K562 (cell line): Measurements from ENCODE around the gene TMEM184B. TPM values are rescaled to one million over a fixed set of nuclear protein-coding genes. Genes with fewer than 3 reads are reported as not detected.

Source experiments
- ATAC-seq: fragments of 200-7000 bp; cut with Tn5 transposase; 3 replicates; pipeline ENCODE4 v1.9.1; 2020; ENCODE audit warnings: moderate library complexity
- BruUV-seq: library from RNA; stranded (reverse); fragments of 400-500 nt; replicated peaks from 2 replicates; lab custom pipeline; 2021; lab: Mats Ljungman, UMichigan
- CTCF ChIA-PET: fragments of 300-600 bp; formaldehyde crosslinking; extraction: SDS; loops from one replicate; lab custom pipeline; 2021; ENCODE audit warnings: low intra/inter-chr PET ratio; lab: Yijun Ruan, JAX
- POLR2A ChIA-PET: fragments of 300-600, 350-650 bp; sonication (Branson Sonifier 250); formaldehyde crosslinking; extraction: SDS; loops from one replicate; lab custom pipeline; 2021; ENCODE audit warnings: antibody characterized with exemption, inconsistent platforms; lab: Yijun Ruan, JAX
- DNase-seq, 4 experiments: peaks; one replicate each; pipeline versions ENCODE4 v3.0.0 to v3.0.0-alpha.2; 2011 to 2018; ENCODE audit warnings: low spot score in 3 of 4, mixed read lengths in 3 of 4; ENCODE audit errors: extremely low read depth in 1 of 4
- FAIRE-seq: peaks from 2 replicates; lab custom pipeline; 2011; peaks lifted over from hg19 to GRCh38; lab: Jason Lieb, UNC
- H2AFZ ChIP-seq: 2 replicates; pipeline ENCODE4 v1.6.0; 2011; ENCODE audit warnings: low read depth, low read length, control low read depth, inconsistent platforms
- H3K27ac ChIP-seq: fragments of 200-600 bp; 3 replicates; pipeline ENCODE4 v1.8.0; 2011; ENCODE audit warnings: low read depth, mild to moderate bottlenecking, control low read depth, inconsistent platforms, low read length, moderate library complexity, mixed read lengths; ENCODE audit errors: extremely low read depth
- H3K27me3 ChIP-seq, 2 experiments: fragments of 300-600 bp in 1 of 2; 2 replicates in 1 of 2; 3 replicates in 1 of 2; pipeline versions ENCODE4 v1.6.0 to v1.8.0; 2011; ENCODE audit warnings: inconsistent platforms in 2 of 2, low read length in 2 of 2, mild to moderate bottlenecking in 1 of 2, mixed read lengths in 1 of 2, moderate library complexity in 1 of 2; ENCODE audit not compliant: control insufficient read depth in 2 of 2, insufficient read depth in 2 of 2
- H3K36me3 ChIP-seq: fragments of 300-600 bp; 3 replicates; pipeline ENCODE4 v1.8.0; 2011; ENCODE audit warnings: mild to moderate bottlenecking, low read length, inconsistent platforms; ENCODE audit not compliant: control insufficient read depth, insufficient read depth
- H3K4me1 ChIP-seq, 2 experiments: fragments of 200-600 bp in 1 of 2; replicated peaks in 1 of 2; 2 replicates in 1 of 2; 3 replicates in 1 of 2; pipeline versions ENCODE4 v1.5.1 to v1.8.0; 2011; ENCODE audit warnings: inconsistent platforms in 2 of 2, low read length in 2 of 2, mild to moderate bottlenecking in 1 of 2, mixed read lengths in 1 of 2, moderate library complexity in 1 of 2; ENCODE audit not compliant: control insufficient read depth in 2 of 2, insufficient read depth in 2 of 2
- H3K4me2 ChIP-seq: 2 replicates; pipeline ENCODE4 v1.6.1; 2011; ENCODE audit warnings: low read length, control low read depth, inconsistent platforms, mixed read lengths; ENCODE audit not compliant: insufficient read depth
- H3K4me3 ChIP-seq: fragments of 200-600 bp; sonication (generic), shearing (Covaris generic); 2 replicates; pipeline ENCODE4 v1.5.1; 2016; ENCODE audit warnings: control low read depth, inconsistent platforms
- H3K79me2 ChIP-seq: fragments of 200-600 bp; 3 replicates; pipeline ENCODE4 v1.8.0; 2011; ENCODE audit warnings: low read length, inconsistent platforms; ENCODE audit not compliant: control insufficient read depth, insufficient read depth
- H3K9ac ChIP-seq, 2 experiments: 2 replicates each; pipeline versions ENCODE4 v1.6.0 to v1.6.1; 2011; ENCODE audit warnings: low read depth in 2 of 2, low read length in 2 of 2, control low read depth in 1 of 2, inconsistent platforms in 1 of 2, mild to moderate bottlenecking in 1 of 2, mixed read lengths in 1 of 2; ENCODE audit not compliant: insufficient read depth in 1 of 2
- H3K9me1 ChIP-seq: one replicate; pipeline ENCODE4 v1.6.0; 2011; ENCODE audit warnings: inconsistent platforms, mild to moderate bottlenecking, low read length, moderate library complexity; ENCODE audit not compliant: control insufficient read depth, insufficient read depth
- H3K9me3 ChIP-seq: replicated peaks from 2 replicates; pipeline ENCODE4 v1.5.1; 2011; ENCODE audit warnings: low read depth, low read length, inconsistent platforms; ENCODE audit not compliant: control insufficient read depth, insufficient read depth
- H4K20me1 ChIP-seq: replicated peaks from 2 replicates; pipeline ENCODE4 v1.6.1; 2011; ENCODE audit warnings: low read length, inconsistent platforms, mixed read lengths; ENCODE audit not compliant: control insufficient read depth, insufficient read depth
- BDP1 ChIP-seq: IDR thresholded peaks from 3 replicates; pipeline ENCODE4 v1.6.1; 2011; ENCODE audit not compliant: insufficient read length, insufficient read depth
- POLR3G ChIP-seq: IDR thresholded peaks from 2 replicates; pipeline ENCODE4 v1.6.1; 2011; ENCODE audit not compliant: insufficient read length, insufficient replicate concordance; ENCODE audit errors: extremely low read depth
- PTRF ChIP-seq: fragments of 450-650 bp; IDR thresholded peaks from 2 replicates; pipeline ENCODE4 v1.6.1; 2016; ENCODE audit warnings: mild to moderate bottlenecking, missing genetic modification characterization, missing compliant biosample characterization
- RBM17 ChIP-seq: fragments of 200-400 bp; formaldehyde crosslinking; IDR thresholded peaks from 2 replicates; pipeline ENCODE4 v1.6.1; 2017; ENCODE audit warnings: low read depth, mild to moderate bottlenecking, low read length, borderline replicate concordance
- RBM22 ChIP-seq: fragments of 200-400 bp; formaldehyde crosslinking; IDR thresholded peaks from 2 replicates; pipeline ENCODE4 v1.6.1; 2018; ENCODE audit warnings: low read length, low read depth; ENCODE audit not compliant: poor library complexity, severe bottlenecking
- SMC3 ChIP-seq: conservative IDR thresholded peaks from 2 replicates; pipeline ENCODE4 v1.6.1; 2011; ENCODE audit warnings: low read depth, low read length, improper control_type of control experiment; ENCODE audit not compliant: insufficient read depth
- TEAD1 ChIP-seq, 2 experiments: fragments of 450-650 bp in 1 of 2; sonication (generic) in 1 of 2; formaldehyde crosslinking; IDR thresholded peaks; 2 replicates each; pipeline versions ENCODE4 v1.4.0 to v1.8.0; 2020 to 2022; ENCODE audit warnings: mild to moderate bottlenecking in 2 of 2, missing genetic modification reagents in 1 of 2
- ZNF57 ChIP-seq: fragments of 450-650 bp; formaldehyde crosslinking; IDR thresholded peaks from 2 replicates; pipeline ENCODE4 v1.4.0; 2020; ENCODE audit warnings: mild to moderate bottlenecking, moderate library complexity
- ZNF717 ChIP-seq: fragments of 250-450 bp; sonication (Bioruptor Pico); IDR thresholded peaks from 2 replicates; pipeline ENCODE4 v1.5.0; 2021
- WGBS: fragments of 100-300 bp; shearing (Covaris generic); methylation state at CpG from one replicate; pipeline ENCODE4 v1.1.6; 2016; ENCODE audit warnings: low coverage, mixed read lengths; ENCODE audit not compliant: insufficient coverage; ENCODE audit errors: missing lambda C conversion rate; 5-methylcytosine and 5-hydroxymethylcytosine counted together
- in situ Hi-C: fragments of 300-500 bp; cut with MboI; formaldehyde crosslinking; loops from 4 replicates; pipeline ENCODE4 v1.15.0; 2018; ENCODE audit warnings: inconsistent platforms, mixed read lengths
- intact Hi-C: fragments of 100-400 bp; cut with micrococcal nuclease; formaldehyde crosslinking; loops from 2 replicates; pipeline ENCODE4 v1.14.2; 2022
- polyA plus RNA-seq, 8 experiments: library from polyadenylated mRNA; depleted of rRNA in 4 of 8; stranded (reverse) in 5 of 8; unstranded in 3 of 8; fragments of >200 nt; fragmentation: Nextera tagmentation in 2 of 8; fragmentation: Illumina TruSeq in 1 of 8; extraction: Ambion mirVana in 2 of 8; extraction: Trizol in 1 of 8; gene quantifications; 2 replicates each; pipeline versions ENCODE4 v1.2.1 to v1.2.3, GENCODE V29; 2011 to 2014; ENCODE audit warnings: inconsistent platforms in 1 of 8, missing spikeins in 1 of 8
- total RNA-seq, 7 experiments: library from RNA; depleted of rRNA in 6 of 7; stranded (reverse); fragments of >200 nt in 6 of 7; fragmentation: Illumina TruSeq in 2 of 7; extraction: Trizol in 2 of 7; gene quantifications; 2 replicates each; pipeline versions ENCODE4 v1.2.1 to v1.2.3, GENCODE V29; 2011 to 2021; ENCODE audit warnings: low replicate concordance in 1 of 7
- TF ChIP-seq, protein P1 (sequence below): sonication (generic); formaldehyde crosslinking; IDR thresholded peaks from 2 replicates; pipeline ENCODE4 v1.8.0; 2022; ENCODE audit warnings: mild to moderate bottlenecking, missing genetic modification reagents
- TF ChIP-seq, protein P2 (sequence below): fragments of 250-450 bp; sonication (Bioruptor Pico); IDR thresholded peaks from 2 replicates; pipeline ENCODE4 v1.8.0; 2021; ENCODE audit warnings: borderline replicate concordance, mild to moderate bottlenecking, moderate library complexity; ENCODE audit not compliant: poor library complexity, severe bottlenecking
- TF ChIP-seq, protein P3 (sequence below): fragments of 450-650 bp; IDR thresholded peaks from 2 replicates; pipeline ENCODE4 v1.6.1; 2017; ENCODE audit warnings: antibody characterized with exemption, mild to moderate bottlenecking
- TF ChIP-seq, protein P4 (sequence below): fragments of 450-650 bp; IDR thresholded peaks from 2 replicates; pipeline ENCODE4 v1.6.1; 2016; ENCODE audit warnings: low read depth, mild to moderate bottlenecking, moderate library complexity

TMEM184B gene
- total and polyA plus RNA-seq, 9 of the 15 experiments (the other 6 are each of a cell fraction or from before 2014, with no cell fraction given): 0.31 to 25.1 (median 6.2) TPM

DNA sequence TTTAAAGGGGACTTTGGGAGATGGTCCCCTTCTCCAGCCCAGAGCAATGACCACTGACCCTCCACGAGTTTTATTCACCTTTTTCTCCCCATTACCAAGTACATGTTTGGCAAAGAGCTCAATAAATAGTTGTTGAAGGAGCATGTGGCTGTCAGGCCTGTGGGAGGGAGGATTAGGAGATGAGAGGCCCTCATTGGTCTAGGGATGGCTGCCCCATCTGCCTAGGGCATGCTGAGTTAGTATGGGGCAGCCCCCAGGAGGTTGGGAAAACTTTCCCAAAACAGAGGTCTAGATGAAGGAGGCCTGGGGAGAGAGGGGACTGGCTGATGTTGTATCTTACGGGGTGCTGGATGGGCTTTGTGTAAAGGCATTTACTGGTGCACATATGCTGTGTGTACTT lies 60.4 kb downstream of the TMEM184B start:
- no peak for ATAC-seq
- TF ChIP-seq, protein P1, sequence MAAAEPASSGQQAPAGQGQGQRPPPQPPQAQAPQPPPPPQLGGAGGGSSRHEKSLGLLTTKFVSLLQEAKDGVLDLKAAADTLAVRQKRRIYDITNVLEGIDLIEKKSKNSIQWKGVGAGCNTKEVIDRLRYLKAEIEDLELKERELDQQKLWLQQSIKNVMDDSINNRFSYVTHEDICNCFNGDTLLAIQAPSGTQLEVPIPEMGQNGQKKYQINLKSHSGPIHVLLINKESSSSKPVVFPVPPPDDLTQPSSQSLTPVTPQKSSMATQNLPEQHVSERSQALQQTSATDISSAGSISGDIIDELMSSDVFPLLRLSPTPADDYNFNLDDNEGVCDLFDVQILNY: no peak
- TF ChIP-seq PTRF (tag) (no peak), POLR3G (no peak), RBM17 (no peak), SMC3 (no peak), TEAD1 (CRISPR knock-in tag; IDR thresholded peaks at IDR 0.05) (no peak), ZNF57 (no peak), RBM22 (no peak), ZNF717 (CRISPR knock-in tag) (no peak), BDP1 (no peak)
- TF ChIP-seq, protein P2, sequence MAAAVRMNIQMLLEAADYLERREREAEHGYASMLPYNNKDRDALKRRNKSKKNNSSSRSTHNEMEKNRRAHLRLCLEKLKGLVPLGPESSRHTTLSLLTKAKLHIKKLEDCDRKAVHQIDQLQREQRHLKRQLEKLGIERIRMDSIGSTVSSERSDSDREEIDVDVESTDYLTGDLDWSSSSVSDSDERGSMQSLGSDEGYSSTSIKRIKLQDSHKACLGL (CRISPR knock-in tag): no peak
- TF ChIP-seq, protein P3, sequence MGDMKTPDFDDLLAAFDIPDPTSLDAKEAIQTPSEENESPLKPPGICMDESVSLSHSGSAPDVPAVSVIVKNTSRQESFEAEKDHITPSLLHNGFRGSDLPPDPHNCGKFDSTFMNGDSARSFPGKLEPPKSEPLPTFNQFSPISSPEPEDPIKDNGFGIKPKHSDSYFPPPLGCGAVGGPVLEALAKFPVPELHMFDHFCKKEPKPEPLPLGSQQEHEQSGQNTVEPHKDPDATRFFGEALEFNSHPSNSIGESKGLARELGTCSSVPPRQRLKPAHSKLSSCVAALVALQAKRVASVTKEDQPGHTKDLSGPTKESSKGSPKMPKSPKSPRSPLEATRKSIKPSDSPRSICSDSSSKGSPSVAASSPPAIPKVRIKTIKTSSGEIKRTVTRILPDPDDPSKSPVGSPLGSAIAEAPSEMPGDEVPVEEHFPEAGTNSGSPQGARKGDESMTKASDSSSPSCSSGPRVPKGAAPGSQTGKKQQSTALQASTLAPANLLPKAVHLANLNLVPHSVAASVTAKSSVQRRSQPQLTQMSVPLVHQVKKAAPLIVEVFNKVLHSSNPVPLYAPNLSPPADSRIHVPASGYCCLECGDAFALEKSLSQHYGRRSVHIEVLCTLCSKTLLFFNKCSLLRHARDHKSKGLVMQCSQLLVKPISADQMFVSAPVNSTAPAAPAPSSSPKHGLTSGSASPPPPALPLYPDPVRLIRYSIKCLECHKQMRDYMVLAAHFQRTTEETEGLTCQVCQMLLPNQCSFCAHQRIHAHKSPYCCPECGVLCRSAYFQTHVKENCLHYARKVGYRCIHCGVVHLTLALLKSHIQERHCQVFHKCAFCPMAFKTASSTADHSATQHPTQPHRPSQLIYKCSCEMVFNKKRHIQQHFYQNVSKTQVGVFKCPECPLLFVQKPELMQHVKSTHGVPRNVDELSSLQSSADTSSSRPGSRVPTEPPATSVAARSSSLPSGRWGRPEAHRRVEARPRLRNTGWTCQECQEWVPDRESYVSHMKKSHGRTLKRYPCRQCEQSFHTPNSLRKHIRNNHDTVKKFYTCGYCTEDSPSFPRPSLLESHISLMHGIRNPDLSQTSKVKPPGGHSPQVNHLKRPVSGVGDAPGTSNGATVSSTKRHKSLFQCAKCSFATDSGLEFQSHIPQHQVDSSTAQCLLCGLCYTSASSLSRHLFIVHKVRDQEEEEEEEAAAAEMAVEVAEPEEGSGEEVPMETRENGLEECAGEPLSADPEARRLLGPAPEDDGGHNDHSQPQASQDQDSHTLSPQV: no peak
- TF ChIP-seq, protein P4, sequence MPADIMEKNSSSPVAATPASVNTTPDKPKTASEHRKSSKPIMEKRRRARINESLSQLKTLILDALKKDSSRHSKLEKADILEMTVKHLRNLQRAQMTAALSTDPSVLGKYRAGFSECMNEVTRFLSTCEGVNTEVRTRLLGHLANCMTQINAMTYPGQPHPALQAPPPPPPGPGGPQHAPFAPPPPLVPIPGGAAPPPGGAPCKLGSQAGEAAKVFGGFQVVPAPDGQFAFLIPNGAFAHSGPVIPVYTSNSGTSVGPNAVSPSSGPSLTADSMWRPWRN: no peak

More for the DNA sequence above, 60.4 kb downstream of the TMEM184B start:
- intact Hi-C loops: no loop called here
- no peak overlapping the region for H3K4me2 ChIP-seq
- no peaks in the 10 kb centered on the region for H3K27me3 ChIP-seq
- peaks cover 5% of the 10 kb centered on the region; the same call in 1 of the 3 replicates for H3K36me3 ChIP-seq
- CTCF ChIA-PET: no interaction called here
- FAIRE-seq (no peak), DNase-seq (no peak)
- no TSS peak for BruUV-seq
- no peak overlapping the region for H2AFZ ChIP-seq
- POLR2A ChIA-PET: interaction anchor here (1.1 to 4.9 kb wide), 4 partner anchors 9 to 31 kb away, joined by 3 to 44 read pairs (median 4); partner anchors contain the start of genes MAFF and PLA2G6
- no peak overlapping the region for H3K27ac ChIP-seq
- peaks cover 10 to 25% of the 10 kb centered on the region in 2 experiments; a peak in 4 of 5 replicates for H3K4me1 ChIP-seq
- no peak overlapping the region for H3K9ac ChIP-seq
- WGBS: 50% methylated on average over 2 of the region's 2 CpGs
- H3K79me2 ChIP-seq: peaks cover 9% of the 10 kb centered on the region; the same call in 2 of the 3 replicates
- H3K4me3 ChIP-seq: no peak overlapping the region
- in situ Hi-C loops: no loop called here
- 0 out of 2 replicates have a peak, but pooled peaks cover 9% of the 10 kb centered on the region for H4K20me1 ChIP-seq
- no peaks in the 10 kb centered on the region for H3K9me3 ChIP-seq
- H3K9me1 ChIP-seq: no peaks in the 10 kb centered on the region
